RWPE1 (cell line): ENCODE data around the gene PCSK7.
A peak's percentile ranks its signal among the peaks of the same experiment; 100 is the strongest.
"Not testable (repeated sequence)": the region's sequence is repeated elsewhere in the genome, so short reads cannot be mapped to it uniquely, and the experiment has no call there.

Experiments used
- CTCF ChIA-PET: fragments of 350-600 bp; sonication (Branson Sonifier 250); formaldehyde crosslinking; extraction: SDS; loops from one replicate; lab custom pipeline; 2021; lab: Yijun Ruan, JAX
- POLR2A ChIA-PET: fragments of 400-600 bp; formaldehyde crosslinking; extraction: SDS; loops from one replicate; lab custom pipeline; 2020; ENCODE audit warnings: antibody characterized with exemption; ENCODE audit not compliant: low non-redundant PET; lab: Yijun Ruan, JAX
- DNase-seq: peaks from one replicate; pipeline ENCODE4 v3.0.0; 2012; ENCODE audit warnings: low spot score
- H3K27ac ChIP-seq: fragments of 450-650 bp; 2 replicates; pipeline ENCODE4 v1.5.1; 2017
- CTCF ChIP-seq: fragments of 450-650 bp; conservative IDR thresholded peaks from 2 replicates; pipeline ENCODE4 v1.5.1; 2017; ENCODE audit warnings: low read depth, mild to moderate bottlenecking

PCSK7 gene

GRCh38 chr11:117231842-117232091 lies at the start of gene PCSK7:
PCSK7 (minus strand) TSS chr11:117232073; CDS start chr11:117229844, 2,229 bp downstream.
- H3K27ac ChIP-seq: peak within 1 kb of the TSS; percentile 84
- CTCF ChIA-PET: interaction anchor here (0.6 to 1.1 kb wide), 6 partner anchors 10 to 1766 kb away, joined by 3 to 7 read pairs (median 3); no protein-coding TSS in a partner anchor
- no peak for TF ChIP-seq CTCF
- DNase-seq: no peak
- POLR2A ChIA-PET: no interaction called here

- CTCF ChIA-PET: no interaction called here
- no peak for TF ChIP-seq CTCF
- DNase-seq: peak; percentile 80
- POLR2A ChIA-PET: no interaction called here
- peak overlapping the region; percentile 81 for H3K27ac ChIP-seq
Observed at GRCh38 chr11:117281159-117281558, 49.3 kb upstream of the PCSK7 start.

GRCh38 chr11:117279711-117280376 lies 48.0 kb upstream of the PCSK7 start:
- ChIA-PET POLR2A (interaction anchor here (0.5 kb wide), 1 partner anchor 13 kb away, joined by 5 read pairs; no protein-coding TSS in a partner anchor), CTCF (no interaction called here)
- DNase-seq: no peak
- no peak for TF ChIP-seq CTCF
- H3K27ac ChIP-seq: no peak overlapping the region

- no peak for DNase-seq
- H3K27ac ChIP-seq: no peak overlapping the region
- no peak for TF ChIP-seq CTCF
- ChIA-PET POLR2A (no interaction called here), CTCF (no interaction called here)
Observed at GRCh38 chr11:117278347-117278746, 46.5 kb upstream of the PCSK7 start.

- ChIA-PET POLR2A (no interaction called here), CTCF (interaction anchor here (0.6 kb wide), 2 partner anchors 11 to 310 kb away, joined by 3 read pairs; no protein-coding TSS in a partner anchor)
- no peak overlapping the region for H3K27ac ChIP-seq
- peak; percentile 61 for DNase-seq
- no peak for TF ChIP-seq CTCF
Observed at GRCh38 chr11:117273550-117274289, 41.8 kb upstream of the PCSK7 start.

GRCh38 chr11:117272175-117272574 lies 40.3 kb upstream of the PCSK7 start:
- ChIA-PET POLR2A (interaction anchor here (0.5 kb wide), 1 partner anchor 854 kb away, joined by 3 read pairs; no protein-coding TSS in a partner anchor), CTCF (interaction anchor here (0.7 kb wide), 1 partner anchor 81 kb away, joined by 3 read pairs; no protein-coding TSS in a partner anchor)
- not testable (repeated sequence) for H3K27ac ChIP-seq, DNase-seq

- ChIA-PET CTCF (interaction anchor here (0.6 kb wide), 1 partner anchor 30 kb away, joined by 3 read pairs; no protein-coding TSS in a partner anchor), POLR2A (no interaction called here)
- no peak overlapping the region for H3K27ac ChIP-seq
- no peak for DNase-seq
- no peak for TF ChIP-seq CTCF
Observed at GRCh38 chr11:117271208-117271607, 39.3 kb upstream of the PCSK7 start.
